Measurements from ENCODE around the gene WDR45.

Gene WDR45

DNA sequence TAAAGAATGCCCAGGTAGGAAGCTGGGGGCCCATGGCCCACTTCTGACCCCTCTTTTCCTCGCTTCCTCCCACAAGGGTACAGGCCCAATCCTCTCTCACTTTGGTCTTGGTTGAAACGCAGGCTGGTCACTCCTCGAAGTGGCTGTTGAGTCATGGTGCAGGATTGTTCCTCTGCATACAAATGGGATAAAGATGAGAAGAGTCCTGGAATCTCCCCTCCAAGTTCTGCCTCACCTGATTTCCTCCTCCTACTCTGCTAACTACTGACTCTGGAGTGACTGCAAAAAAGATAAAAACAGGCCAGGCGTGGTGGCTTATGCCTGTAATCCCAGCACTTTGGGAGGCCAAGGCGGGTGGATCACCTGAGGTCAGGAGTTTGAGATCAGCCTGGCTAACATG, 1.7 kb downstream of the WDR45 start:
- DNase-seq (ENCODE audit: low read depth in 1 of 2, low spot score in 1 of 2) = no peak
- H3K4me3 ChIP-seq (replicated peaks; ENCODE audit: insufficient read depth, low read length) = no peak overlapping the region
- TF ChIP-seq POLR2AphosphoS5 (IDR thresholded peaks at IDR 0.05; ENCODE audit: low read depth) = no peak
- no peak for TF ChIP-seq GABPA (IDR thresholded peaks at IDR 0.05; ENCODE audit: low read depth)
- TF ChIP-seq, protein P1, sequence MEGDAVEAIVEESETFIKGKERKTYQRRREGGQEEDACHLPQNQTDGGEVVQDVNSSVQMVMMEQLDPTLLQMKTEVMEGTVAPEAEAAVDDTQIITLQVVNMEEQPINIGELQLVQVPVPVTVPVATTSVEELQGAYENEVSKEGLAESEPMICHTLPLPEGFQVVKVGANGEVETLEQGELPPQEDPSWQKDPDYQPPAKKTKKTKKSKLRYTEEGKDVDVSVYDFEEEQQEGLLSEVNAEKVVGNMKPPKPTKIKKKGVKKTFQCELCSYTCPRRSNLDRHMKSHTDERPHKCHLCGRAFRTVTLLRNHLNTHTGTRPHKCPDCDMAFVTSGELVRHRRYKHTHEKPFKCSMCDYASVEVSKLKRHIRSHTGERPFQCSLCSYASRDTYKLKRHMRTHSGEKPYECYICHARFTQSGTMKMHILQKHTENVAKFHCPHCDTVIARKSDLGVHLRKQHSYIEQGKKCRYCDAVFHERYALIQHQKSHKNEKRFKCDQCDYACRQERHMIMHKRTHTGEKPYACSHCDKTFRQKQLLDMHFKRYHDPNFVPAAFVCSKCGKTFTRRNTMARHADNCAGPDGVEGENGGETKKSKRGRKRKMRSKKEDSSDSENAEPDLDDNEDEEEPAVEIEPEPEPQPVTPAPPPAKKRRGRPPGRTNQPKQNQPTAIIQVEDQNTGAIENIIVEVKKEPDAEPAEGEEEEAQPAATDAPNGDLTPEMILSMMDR (IDR thresholded peaks at IDR 0.05; ENCODE audit: insufficient read depth, low read length) = no peak
- TF ChIP-seq SPI1 (IDR thresholded peaks at IDR 0.05; ENCODE audit: borderline replicate concordance, low read depth) = no peak
- TF ChIP-seq, protein P2, sequence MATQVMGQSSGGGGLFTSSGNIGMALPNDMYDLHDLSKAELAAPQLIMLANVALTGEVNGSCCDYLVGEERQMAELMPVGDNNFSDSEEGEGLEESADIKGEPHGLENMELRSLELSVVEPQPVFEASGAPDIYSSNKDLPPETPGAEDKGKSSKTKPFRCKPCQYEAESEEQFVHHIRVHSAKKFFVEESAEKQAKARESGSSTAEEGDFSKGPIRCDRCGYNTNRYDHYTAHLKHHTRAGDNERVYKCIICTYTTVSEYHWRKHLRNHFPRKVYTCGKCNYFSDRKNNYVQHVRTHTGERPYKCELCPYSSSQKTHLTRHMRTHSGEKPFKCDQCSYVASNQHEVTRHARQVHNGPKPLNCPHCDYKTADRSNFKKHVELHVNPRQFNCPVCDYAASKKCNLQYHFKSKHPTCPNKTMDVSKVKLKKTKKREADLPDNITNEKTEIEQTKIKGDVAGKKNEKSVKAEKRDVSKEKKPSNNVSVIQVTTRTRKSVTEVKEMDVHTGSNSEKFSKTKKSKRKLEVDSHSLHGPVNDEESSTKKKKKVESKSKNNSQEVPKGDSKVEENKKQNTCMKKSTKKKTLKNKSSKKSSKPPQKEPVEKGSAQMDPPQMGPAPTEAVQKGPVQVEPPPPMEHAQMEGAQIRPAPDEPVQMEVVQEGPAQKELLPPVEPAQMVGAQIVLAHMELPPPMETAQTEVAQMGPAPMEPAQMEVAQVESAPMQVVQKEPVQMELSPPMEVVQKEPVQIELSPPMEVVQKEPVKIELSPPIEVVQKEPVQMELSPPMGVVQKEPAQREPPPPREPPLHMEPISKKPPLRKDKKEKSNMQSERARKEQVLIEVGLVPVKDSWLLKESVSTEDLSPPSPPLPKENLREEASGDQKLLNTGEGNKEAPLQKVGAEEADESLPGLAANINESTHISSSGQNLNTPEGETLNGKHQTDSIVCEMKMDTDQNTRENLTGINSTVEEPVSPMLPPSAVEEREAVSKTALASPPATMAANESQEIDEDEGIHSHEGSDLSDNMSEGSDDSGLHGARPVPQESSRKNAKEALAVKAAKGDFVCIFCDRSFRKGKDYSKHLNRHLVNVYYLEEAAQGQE (IDR thresholded peaks at IDR 0.05; ENCODE audit: insufficient replicate concordance, low read depth) = no peak
- H3K27me3 ChIP-seq (ENCODE audit: insufficient read depth, poor library complexity, severe bottlenecking) = no peaks in the 10 kb centered on the region
- no peak overlapping the region for H3K27ac ChIP-seq (replicated peaks)

DNA sequence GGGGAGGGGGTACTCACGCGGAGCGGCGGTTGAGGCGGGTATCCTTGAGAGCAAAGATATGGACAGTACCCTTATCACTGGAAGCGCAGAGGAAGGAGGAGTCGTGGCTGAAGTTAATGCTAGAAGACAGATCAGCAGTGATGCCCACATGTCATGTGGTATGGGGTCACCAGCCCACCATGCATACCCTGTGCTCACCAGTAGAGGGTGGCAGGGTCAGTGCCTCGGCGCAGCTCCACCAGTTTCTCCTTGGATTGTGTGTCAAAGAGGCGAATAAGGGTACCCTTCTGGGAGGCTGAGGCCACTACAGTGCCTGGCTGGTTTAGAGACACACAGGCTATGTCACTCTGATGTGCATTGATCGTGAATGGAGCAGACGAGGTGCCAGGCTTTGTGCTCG, 4.3 kb downstream of the WDR45 start:
- H3K27me3 ChIP-seq (ENCODE audit: insufficient read depth, poor library complexity, severe bottlenecking) = no peaks in the 10 kb centered on the region
- DNase-seq (ENCODE audit: low read depth in 1 of 2, low spot score in 1 of 2) = no peak
- no peak overlapping the region for H3K4me3 ChIP-seq (replicated peaks; ENCODE audit: insufficient read depth, low read length)
- no peak overlapping the region for H3K27ac ChIP-seq (replicated peaks)
- TF ChIP-seq, protein P1 (IDR thresholded peaks at IDR 0.05; ENCODE audit: insufficient read depth, low read length) = no peak
- TF ChIP-seq, protein P2 (IDR thresholded peaks at IDR 0.05; ENCODE audit: insufficient replicate concordance, low read depth) = no peak
- no peak for TF ChIP-seq GABPA (IDR thresholded peaks at IDR 0.05; ENCODE audit: low read depth)
- no peak for TF ChIP-seq POLR2AphosphoS5 (IDR thresholded peaks at IDR 0.05; ENCODE audit: low read depth)
- TF ChIP-seq SPI1 (IDR thresholded peaks at IDR 0.05; ENCODE audit: borderline replicate concordance, low read depth) = no peak

DNA sequence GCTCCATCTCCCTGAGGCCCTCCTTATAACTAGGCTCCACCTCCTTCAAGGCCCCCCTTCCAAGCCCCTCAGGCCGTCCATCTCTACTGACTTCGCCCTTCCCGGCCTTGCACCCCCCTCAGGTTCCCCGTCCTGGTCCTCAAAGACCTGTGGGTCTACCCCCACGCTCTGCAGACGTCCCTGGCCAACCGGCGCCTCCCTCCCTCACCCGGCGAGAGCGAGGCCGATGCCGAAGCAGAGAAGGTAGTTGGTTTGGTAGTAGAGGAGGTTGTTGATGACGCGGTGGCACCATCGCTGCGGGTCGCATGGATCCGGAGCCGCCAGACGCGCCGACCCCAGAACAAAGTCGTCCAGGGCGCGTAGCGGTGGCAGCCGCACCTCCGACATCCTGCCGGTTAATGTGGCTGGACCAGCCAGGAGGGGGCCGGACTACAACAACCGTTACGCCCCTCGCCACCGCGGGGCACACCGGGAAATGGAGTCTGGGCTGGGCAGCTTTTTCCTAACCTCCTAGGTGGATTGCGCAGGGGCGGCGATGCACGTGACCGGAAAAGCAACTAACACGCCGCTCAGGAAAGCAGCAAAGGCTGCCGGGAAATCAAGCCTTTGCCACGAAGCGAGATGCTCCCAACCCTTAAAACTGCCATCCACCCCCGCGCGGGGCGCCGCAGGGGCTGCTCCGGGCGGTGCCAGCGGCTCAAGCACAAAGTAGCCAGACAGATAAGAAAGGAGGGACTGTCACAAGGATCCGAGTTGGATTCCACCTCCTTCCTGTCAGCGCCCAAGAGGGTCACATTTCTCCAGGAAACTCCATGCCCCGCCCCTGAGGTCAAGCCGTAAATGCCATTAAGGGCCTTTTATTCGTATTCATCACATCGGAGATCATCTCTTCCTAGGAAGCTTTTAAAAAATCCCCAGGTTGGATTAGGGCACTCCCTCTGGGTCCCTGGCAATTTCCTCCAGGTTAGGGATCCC, 5.8 kb downstream of the WDR45 start, which contains the start of gene PRAF2:
TSS of gene PRAF2 (minus strand) at position 402 of the 975 bp plus-strand sequence. CDS start at position 387, 15 bp downstream.
- TF ChIP-seq, protein P2 (IDR thresholded peaks at IDR 0.05; ENCODE audit: insufficient replicate concordance, low read depth) = no peak
- TF ChIP-seq GABPA (IDR thresholded peaks at IDR 0.05; ENCODE audit: low read depth) (peak; percentile 39; the same call in 1 of the 2 replicates), POLR2AphosphoS5 (IDR thresholded peaks at IDR 0.05; ENCODE audit: low read depth) (peak; percentile 61; the same call in 1 of the 2 replicates)
- no peaks in the 10 kb centered on the region for H3K27me3 ChIP-seq (ENCODE audit: insufficient read depth, poor library complexity, severe bottlenecking)
- peak; percentile 74 to 93 for DNase-seq (ENCODE audit: low read depth in 1 of 2, low spot score in 1 of 2)
- H3K27ac ChIP-seq (replicated peaks) = peak within 1 kb of the TSS; percentile 39
- peak within 1 kb of the TSS; percentile 53 for H3K4me3 ChIP-seq (replicated peaks; ENCODE audit: insufficient read depth, low read length)

Measured in HL-60 (cell line).